DMS53 treated with DMSO at 0.1 percent for 48 hours (cell line): ENCODE measurements around the gene UROC1.

Experiments used
- DNase-seq: peaks from one replicate; lab custom pipeline; 2025; ENCODE audit not compliant: unreplicated experiment; lab: John Stamatoyannopoulos, UW

Gene UROC1

DNA sequence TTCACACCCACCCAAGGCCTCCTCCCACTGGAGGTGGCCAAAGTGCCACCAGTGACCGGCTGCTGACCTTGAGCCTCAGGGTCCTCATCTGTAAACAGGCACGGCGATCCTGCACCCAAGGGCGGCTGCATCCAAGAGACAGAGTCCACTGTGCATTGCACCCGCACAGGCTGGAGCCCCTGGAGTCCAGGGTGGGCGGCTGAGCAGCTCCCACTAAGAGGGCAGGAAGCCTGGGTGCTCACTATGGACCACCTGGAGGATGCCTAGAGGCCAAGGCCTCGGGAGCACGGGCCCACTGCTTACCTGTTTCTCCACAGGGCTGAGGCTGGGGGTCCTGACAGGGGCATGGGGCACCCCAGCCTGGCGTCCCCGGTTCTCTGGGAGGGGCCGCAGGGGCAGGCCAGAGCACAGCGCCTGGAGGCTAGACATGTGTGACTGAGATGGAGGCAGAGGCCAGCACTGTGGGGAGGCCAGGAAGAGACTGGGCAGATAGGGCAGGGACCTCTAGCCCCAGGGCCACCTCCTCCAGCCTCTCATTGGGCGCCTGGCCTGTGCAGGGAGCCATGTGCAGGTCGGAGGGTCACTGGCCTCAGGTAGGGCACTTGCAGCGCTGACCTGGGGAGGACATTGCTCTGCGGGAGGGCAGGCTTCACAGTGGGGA, at the start of gene UROC1:
UROC1 (minus strand) TSS at position 483 of the 661 bp plus-strand sequence; CDS start at position 429, 54 bp downstream.
- no peak for DNase-seq

- DNase-seq, result no peak
These were observed 45.2 kb upstream of the UROC1 start for GRCh38 chr3:126562737-126563276.

GRCh38 chr3:126558336-126559071, 40.9 kb upstream of the UROC1 start, which contains the start of gene C3orf22:
TSS of gene C3orf22 (minus strand) at chr3:126558932. CDS start at chr3:126553390, 5,542 bp downstream.
- DNase-seq, result no peak

GRCh38 chr3:126557761-126558160, 40.2 kb upstream of the UROC1 start:
- no peak for DNase-seq

DNA sequence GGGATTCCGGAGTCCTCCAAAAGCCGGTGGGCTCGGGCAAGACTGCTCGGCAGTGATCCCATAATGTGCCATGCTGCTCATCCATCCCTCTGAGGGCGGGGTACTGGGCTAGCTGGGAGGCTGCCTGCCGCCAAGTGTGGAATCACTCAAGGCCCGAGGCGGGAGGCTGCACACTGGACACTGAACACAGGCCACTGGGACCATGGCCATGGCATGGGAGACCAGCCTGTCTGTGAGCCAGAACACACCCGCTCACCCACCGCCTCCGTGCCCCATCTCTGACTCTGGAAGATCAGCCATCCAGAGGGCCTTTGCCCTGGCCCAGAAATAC, 39.8 kb upstream of the UROC1 start:
- no peak for DNase-seq

DNA sequence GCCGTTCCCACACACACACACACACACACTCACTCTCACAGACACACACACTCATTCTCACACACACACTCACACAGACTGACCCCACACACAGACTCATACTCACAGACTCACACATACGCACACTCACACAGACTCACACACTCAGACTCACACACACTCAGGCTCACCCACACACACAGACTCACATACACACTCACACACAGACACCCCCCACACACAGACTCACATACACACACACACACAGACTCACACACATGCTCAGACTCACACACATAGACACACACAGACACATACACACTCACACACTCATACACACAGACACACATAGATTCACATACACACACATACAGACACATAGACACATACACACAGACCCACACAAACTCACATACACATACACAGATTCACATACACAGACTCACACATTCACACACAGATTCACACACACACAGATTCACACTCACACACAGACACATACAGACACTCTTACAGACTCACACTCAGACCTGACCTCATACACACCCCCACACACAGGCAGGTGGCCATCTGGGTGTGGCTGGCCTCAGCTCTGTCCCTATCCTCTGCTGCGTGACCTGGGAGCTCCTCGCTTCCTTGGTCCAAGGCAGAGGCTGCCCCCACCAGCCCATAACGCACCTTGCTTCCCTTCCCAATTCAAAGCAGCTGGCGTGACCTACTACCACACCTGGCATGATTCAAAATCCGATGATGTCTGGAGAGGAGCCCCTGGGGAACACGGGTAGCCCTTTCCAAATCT, 39.3 kb upstream of the UROC1 start:
- no peak for DNase-seq

DNA sequence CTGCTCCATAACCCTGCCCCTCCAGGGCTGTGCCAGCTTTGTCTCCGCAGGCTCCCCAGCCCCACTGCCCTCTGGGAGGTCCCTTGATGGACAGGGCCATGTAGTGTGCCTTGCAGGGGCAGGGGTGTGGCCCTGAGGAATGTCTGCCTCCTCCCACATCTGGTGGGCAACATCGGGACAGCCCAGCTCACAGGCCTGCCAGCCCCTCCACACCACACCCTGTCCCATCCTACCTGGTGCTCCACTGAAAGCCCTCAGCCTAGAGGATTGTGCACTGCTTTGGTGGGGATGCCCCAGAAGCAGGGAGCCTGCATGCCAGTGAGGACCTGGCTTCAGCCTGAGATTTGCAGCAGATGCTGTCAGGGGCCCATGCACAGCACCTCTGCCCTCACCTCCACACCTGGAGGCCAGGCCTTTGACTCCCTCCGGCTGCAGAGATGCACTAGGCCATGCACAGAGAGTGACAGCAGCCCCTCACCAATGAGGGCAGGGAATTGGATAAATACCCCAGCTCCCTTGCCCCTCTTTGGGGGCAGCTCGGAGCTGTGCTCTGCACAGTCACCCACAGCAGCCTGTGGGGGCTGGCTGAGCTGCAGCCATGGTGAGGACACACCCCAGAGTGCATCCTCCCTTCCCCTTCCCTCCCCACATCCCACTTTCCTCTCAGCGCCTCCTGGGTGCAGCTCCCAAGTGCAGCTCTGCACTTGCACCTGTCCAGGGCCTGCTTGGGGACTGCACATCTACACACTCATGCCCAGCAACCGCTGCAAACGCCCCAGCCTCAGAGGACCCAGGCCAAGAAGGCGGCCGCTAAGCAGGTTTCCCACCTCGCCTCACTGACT, 38.4 kb upstream of the UROC1 start:
- DNase-seq, result no peak

GRCh38 chr3:126554560-126555525, 37.3 kb upstream of the UROC1 start:
- no peak for DNase-seq

DNA sequence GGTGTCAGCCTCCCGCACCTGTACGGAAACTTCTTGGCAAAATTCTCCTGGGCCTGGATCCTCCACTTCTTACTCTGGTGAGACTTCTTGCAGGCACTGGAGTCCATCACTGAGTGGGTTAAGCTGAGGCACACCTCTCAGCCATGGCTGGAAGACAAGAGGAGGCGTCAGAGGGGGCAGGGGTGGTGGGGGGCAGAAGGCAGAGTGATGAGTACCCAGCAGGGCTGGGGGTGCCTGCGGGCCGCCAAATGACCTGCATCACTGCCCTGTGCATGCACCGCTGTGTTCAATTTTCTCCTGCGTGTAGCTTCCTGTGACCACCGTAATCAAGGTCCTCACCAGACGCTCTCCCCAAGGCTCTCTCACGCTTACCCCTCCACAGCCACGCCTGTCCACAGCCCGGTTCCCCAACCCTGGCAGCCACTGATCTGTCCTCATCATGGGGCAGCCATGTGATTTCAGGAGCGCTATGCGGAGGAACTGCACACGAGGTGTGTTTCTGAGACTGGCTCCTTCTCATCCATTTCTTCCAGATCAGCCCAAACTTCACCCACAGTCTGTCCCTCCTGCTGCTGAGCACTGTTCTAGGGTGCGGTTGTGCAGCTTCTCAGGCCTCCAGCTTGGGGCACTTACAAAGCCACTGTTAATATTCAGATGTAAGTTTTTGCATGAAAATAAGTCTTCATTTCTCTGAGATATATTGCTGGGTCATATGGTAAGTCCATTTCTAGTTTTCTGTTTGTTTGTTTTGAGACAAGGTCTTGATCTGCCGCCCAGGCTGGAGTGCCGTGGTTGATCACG, 35.9 kb upstream of the UROC1 start:
- no peak for DNase-seq

DNA sequence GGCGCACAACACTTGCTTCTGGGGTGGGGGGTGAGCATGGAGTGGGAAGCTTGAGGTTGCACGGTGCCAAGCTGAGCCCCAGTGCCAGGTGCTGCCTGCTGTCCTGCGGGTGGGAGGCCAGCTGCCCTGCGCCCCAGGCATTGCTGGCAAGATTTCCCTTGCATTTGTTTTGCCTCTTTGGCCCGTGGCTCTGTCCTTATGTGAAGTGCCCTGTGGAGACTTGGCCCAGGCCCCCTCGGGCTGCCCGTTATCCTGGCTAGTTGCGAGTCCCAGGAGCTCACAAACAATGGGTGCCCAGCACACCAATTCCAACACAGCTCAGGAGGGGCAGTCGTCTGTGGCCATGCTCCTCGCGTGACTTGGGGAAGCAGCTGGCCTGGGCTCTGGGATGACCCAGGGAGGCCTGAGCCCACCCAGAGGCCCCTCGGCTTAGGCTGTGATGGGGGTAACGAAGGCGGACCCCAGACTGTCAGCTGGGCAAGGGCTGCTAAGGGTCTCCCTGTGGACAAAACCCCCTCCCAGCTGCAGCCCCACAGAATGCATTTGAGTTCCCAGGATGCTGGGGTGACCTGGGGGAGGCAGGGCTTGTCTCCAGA, 35.2 kb upstream of the UROC1 start:
- DNase-seq, result no peak

GRCh38 chr3:126551839-126552687, 34.5 kb upstream of the UROC1 start:
- DNase-seq, result no peak

- DNase-seq, result no peak
These were observed 33.7 kb upstream of the UROC1 start for GRCh38 chr3:126551121-126551838.

GRCh38 chr3:126550488-126551051, 33.0 kb upstream of the UROC1 start:
- DNase-seq, result no peak

DNA sequence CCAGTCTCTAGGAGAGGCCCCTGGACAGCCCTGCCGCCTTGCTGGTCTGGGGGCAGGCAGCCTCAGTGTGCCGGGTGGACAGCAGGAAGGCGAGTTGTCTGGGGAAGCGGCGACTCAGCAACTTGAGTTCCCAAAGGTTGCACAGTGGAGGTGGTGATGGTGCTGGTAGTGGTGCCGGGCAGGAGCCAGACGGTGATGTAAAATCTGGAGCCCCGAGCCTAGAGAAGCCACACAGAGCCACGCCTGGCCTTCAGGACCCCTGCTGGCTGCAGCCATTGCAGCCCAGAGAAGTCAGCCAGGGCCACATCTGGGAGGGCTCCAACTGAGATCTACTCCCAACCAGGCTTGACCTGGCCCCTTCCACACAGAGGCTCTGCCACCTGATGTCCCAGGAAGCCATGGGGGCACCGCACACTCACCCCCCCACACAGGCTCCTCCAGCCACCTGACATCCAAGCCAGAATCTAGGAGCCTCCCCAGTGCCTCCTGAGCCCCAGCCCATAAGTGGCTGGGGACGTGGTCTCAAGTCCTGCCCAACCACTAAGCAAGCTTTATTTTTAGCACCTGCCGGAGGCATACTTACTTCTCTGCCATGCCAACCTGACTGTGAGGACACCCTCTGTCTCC, 32.4 kb upstream of the UROC1 start:
- no peak for DNase-seq

DNA sequence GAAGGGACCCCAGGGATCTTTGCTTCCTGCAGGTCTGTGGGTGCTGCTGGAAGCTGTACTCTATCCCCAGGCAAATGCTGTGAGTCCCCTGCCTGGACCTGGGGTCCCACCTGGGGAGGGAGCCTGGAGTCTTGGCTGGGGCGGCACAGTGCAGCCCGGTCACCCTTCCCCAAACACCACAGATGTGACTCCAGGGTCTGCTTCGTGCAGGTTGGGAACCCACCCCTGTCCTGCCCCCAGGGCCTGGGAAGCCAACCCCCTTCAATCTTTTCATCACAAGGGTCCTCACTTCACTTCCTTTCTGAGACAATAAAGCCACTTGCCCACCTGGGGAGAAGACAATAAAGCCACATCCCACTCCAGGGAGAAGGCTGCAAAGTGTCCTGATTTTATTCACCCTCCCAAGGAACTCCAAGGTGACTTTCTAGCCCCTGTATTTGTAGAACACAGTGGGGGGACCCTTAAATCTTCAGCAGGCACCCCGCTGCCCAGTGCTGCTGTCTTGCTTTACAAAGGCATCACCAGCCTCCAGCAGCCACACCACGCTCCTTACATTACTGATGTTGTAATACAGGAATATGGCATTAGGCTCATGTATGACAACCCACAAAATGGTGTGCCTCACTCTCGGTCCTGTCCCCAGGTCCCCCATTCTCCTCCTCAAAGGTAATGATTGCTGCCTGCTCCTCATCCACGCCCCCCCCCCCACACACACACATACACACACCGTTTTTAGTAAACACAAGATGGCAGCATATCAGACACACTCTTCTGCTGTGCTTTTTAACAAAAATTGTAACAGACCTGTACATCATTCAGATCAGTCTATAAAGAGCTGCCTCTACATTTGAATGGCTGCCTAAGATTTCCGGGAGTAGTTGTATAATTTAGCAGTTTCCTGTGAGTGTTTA, 31.2 kb upstream of the UROC1 start:
- DNase-seq, result no peak
